Psoas muscle (tissue), 8 donors: ENCODE results near the gene CTPS2. TPM values are rescaled to one million over a fixed set of nuclear protein-coding genes. Genes with fewer than 3 reads are reported as not detected.
A peak's percentile ranks its signal among the peaks of the same experiment; 100 is the strongest.
"Not testable (repeated sequence)": the region's sequence is repeated elsewhere in the genome, so short reads cannot be mapped to it uniquely, and the experiment has no call there.

Experiments used
- ATAC-seq, 4 donors: fragments of 200-7000 bp; cut with Tn5 transposase; one replicate each; pipeline ENCODE4 v1.9.1; 2020; ENCODE audit warnings: moderate library complexity in 3 of 4, mild to moderate bottlenecking in 2 of 4
- DNase-seq, 2 donors: peaks; one replicate each; pipeline ENCODE4 v3.0.0-alpha.2; 2020
- H3K27ac ChIP-seq: fragments of 200-600 bp; one replicate; pipeline ENCODE4 v1.8.0; 2022
- H3K27me3 ChIP-seq, 3 donors: fragments of 200-600 bp in 1 of 3; one replicate each; pipeline versions ENCODE4 v1.6.1 to v1.8.0; 2013 to 2022; ENCODE audit warnings: low read length in 2 of 3, mild to moderate bottlenecking in 2 of 3, moderate library complexity in 1 of 3; ENCODE audit not compliant: insufficient read depth in 3 of 3
- H3K36me3 ChIP-seq, 2 donors: fragments of 200-600 bp in 1 of 2; one replicate each; pipeline versions ENCODE4 v1.6.1 to v1.8.0; 2013 to 2022; ENCODE audit warnings: low read depth in 1 of 2, mild to moderate bottlenecking in 1 of 2, moderate library complexity in 1 of 2; ENCODE audit not compliant: insufficient read depth in 1 of 2
- H3K4me1 ChIP-seq: fragments of 200-600 bp; one replicate; pipeline ENCODE4 v1.8.0; 2022
- H3K4me3 ChIP-seq: fragments of 200-600 bp; one replicate; pipeline ENCODE4 v1.8.0; 2022; ENCODE audit warnings: mild to moderate bottlenecking
- H3K9me3 ChIP-seq: fragments of 200-600 bp; one replicate; pipeline ENCODE4 v1.8.0; 2022
- WGBS, 3 donors: extraction: QIAGEN DNeasy Blood & Tissue Kit; methylation state at CpG; one replicate each; pipeline versions ENCODE4 v1.1.6 to v1.1.7; 2013; 5-methylcytosine and 5-hydroxymethylcytosine counted together
- intact Hi-C, 2 donors: fragments of 100-400 bp; cut with DNase I; formaldehyde crosslinking; loops; one replicate each; pipeline versions ENCODE4 v1.11.0 to v1.14.2; 2022
- polyA plus RNA-seq, 3 donors: library from polyadenylated mRNA; stranded (reverse); fragments of 200-250 nt; gene quantifications; one replicate each; pipeline ENCODE4 v1.2.3, GENCODE V29; 2013
- total RNA-seq, 4 donors: library from RNA; stranded (reverse); fragmentation: NEBNext Ultra II Directional in 2 of 4; extraction: Animal tissue kit (Norgen Biotek cat#: 25700) in 2 of 4; gene quantifications; one replicate each; pipeline versions ENCODE4 v1.2.1 to v1.2.4, GENCODE V29; 2021 to 2023
- TF ChIP-seq, protein P1 (sequence below): fragments of 200-600 bp; IDR thresholded peaks from one replicate; pipeline ENCODE4 v1.8.0; 2022; ENCODE audit warnings: antibody characterized with exemption
- donor health status: healthy with polysubstance abuse.
- donor health status: DM: no; HTN: no; CAD: no; lungs with moderate emphysema.
- donor health status: Bipolar disorder and iron deficiency.
- donor health status: healthy.
- donor health status: DM: yes; HTN: yes; CAD: no.
- donor health status: DM: no; HTN: no; CAD: no.
- donor health status: DM: no; HTN: no; CAD: no.
- donor health status: DM: yes; HTN: yes; CAD: no.

The CTPS2 gene
- total and polyA plus RNA-seq, 7 donors = 1.1 to 3.8 (median 2.5) TPM

DNA sequence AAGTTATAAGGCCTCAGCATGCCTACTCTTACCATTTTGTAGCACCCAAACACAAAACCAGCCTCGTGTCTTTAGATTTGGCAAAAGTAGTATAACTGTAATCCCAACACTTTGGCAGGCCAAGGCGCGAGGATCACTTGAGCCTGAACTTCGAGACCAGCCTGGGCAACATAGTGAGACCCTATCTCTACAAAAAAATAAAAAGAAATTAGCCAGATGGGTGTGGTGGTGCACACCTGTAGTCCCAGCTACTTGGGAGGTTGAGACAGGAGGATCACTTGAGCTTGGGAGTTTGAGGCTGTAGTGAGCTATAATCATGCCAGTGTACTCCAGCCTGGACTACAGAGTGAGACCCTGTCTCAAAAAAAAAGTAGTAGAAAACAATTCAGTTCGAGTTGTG lies 24.6 kb upstream of the CTPS2 start:
- Histone ChIP-seq H3K27ac (no peak overlapping the region), H3K27me3 (no peaks in the 10 kb centered on the region), H3K9me3 (no peaks in the 10 kb centered on the region), H3K4me1 (no peaks in the 10 kb centered on the region), H3K36me3 (peaks cover 0 to 70% of the 10 kb centered on the region in 2 donors), H3K4me3 (no peak overlapping the region)
- 77 to 97% (median 96%) methylated on average over 5 of the region's 5 CpGs for WGBS, 3 donors
- DNase-seq = no peak
- ATAC-seq = no peak
- intact Hi-C loops = no loop called here
- TF ChIP-seq, protein P1, sequence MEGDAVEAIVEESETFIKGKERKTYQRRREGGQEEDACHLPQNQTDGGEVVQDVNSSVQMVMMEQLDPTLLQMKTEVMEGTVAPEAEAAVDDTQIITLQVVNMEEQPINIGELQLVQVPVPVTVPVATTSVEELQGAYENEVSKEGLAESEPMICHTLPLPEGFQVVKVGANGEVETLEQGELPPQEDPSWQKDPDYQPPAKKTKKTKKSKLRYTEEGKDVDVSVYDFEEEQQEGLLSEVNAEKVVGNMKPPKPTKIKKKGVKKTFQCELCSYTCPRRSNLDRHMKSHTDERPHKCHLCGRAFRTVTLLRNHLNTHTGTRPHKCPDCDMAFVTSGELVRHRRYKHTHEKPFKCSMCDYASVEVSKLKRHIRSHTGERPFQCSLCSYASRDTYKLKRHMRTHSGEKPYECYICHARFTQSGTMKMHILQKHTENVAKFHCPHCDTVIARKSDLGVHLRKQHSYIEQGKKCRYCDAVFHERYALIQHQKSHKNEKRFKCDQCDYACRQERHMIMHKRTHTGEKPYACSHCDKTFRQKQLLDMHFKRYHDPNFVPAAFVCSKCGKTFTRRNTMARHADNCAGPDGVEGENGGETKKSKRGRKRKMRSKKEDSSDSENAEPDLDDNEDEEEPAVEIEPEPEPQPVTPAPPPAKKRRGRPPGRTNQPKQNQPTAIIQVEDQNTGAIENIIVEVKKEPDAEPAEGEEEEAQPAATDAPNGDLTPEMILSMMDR = no peak

- H3K9me3 ChIP-seq = no peaks in the 10 kb centered on the region
- no peak overlapping the region for H3K4me3 ChIP-seq
- no peak for ATAC-seq
- H3K27me3 ChIP-seq = no peaks in the 10 kb centered on the region
- H3K27ac ChIP-seq = no peak overlapping the region
- no peak for DNase-seq
- intact Hi-C loops = no loop called here
- peaks cover 0 to 31% of the 10 kb centered on the region in 2 donors for H3K36me3 ChIP-seq
- no peaks in the 10 kb centered on the region for H3K4me1 ChIP-seq
- TF ChIP-seq, protein P1 = no peak
These were observed 20.5 kb upstream of the CTPS2 start for GRCh38 chrX:16733013-16733412.

DNA sequence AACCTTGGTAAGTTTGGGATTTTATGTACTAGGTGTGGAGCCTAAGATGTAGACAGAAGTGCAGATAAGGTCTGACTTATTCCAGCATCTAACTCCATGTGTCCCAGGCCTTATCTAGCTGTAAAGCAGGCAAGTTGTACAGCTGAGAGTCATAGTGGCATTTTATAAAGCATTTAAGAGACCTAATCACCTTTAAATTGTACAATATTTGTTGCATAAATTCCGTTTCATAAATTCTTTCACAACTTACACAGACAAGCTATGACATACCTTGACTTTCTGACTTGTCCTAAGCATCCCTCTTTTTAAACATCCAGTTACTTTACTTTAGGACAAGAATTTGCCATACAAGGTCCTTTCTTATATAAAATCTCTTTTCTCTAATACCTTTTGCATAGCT lies 18.0 kb upstream of the CTPS2 start:
- no peak for DNase-seq
- Histone ChIP-seq H3K4me1 (peaks cover 4% of the 10 kb centered on the region), H3K27ac (no peak overlapping the region), H3K9me3 (no peaks in the 10 kb centered on the region), H3K36me3 (peaks cover 0 to 6% of the 10 kb centered on the region in 2 donors), H3K4me3 (no peak overlapping the region), H3K27me3 (no peaks in the 10 kb centered on the region)
- ATAC-seq = no peak
- TF ChIP-seq, protein P1 = no peak
- 94 to 97% (median 96%) methylated on average over 1 of the region's 1 CpG for WGBS, 3 donors
- intact Hi-C loops = no loop called here

GRCh38 chrX:16727637-16728036 lies 15.2 kb upstream of the CTPS2 start:
- Histone ChIP-seq H3K4me3 (no peak overlapping the region), H3K27me3 (no peaks in the 10 kb centered on the region), H3K4me1 (peaks cover 7% of the 10 kb centered on the region), H3K36me3 (no peaks in the 10 kb centered on the region), H3K9me3 (no peaks in the 10 kb centered on the region), H3K27ac (no peak overlapping the region)
- TF ChIP-seq, protein P1 = no peak
- intact Hi-C loops = loop anchor here (10.0 kb wide), 2 partner anchors 57 to 137 kb away; partner anchors contain the start of gene TXLNG (in 1 of the 2)
- ATAC-seq (no peak), DNase-seq (no peak)

GRCh38 chrX:16726347-16726988 lies 14.0 kb upstream of the CTPS2 start:
- not testable (repeated sequence) for H3K36me3 ChIP-seq, DNase-seq, H3K9me3 ChIP-seq, H3K27me3 ChIP-seq, H3K4me1 ChIP-seq
- peak; percentile 61 to 84 (median 76) for ATAC-seq
- intact Hi-C loops = loop anchor here (10.0 kb wide), 2 partner anchors 58 to 138 kb away; partner anchors contain the start of gene TXLNG (in 1 of the 2)
- WGBS, 3 donors = 60 to 81% (median 78%) methylated on average over 5 of the region's 5 CpGs
- peak overlapping the region; percentile 8 for H3K4me3 ChIP-seq
- peak overlapping the region; percentile 68 for H3K27ac ChIP-seq
